B cell (primary cell): ENCODE results near the gene SH3RF3.

Source experiments
- CTCF ChIP-seq: fragments of 200-600 bp; IDR thresholded peaks from one replicate; pipeline ENCODE4 v1.8.0; 2022; ENCODE audit warnings: antibody characterized with exemption, mild to moderate bottlenecking
- EZH2 ChIP-seq: IDR thresholded peaks from 2 replicates; pipeline ENCODE4 v1.6.1; 2012; ENCODE audit warnings: borderline replicate concordance, low read depth, mild to moderate bottlenecking, moderate library complexity, low read length; ENCODE audit not compliant: insufficient read depth, poor library complexity, severe bottlenecking

GRCh38 chr2:109343460-109343859 lies 214.5 kb downstream of the SH3RF3 start:
- TF ChIP-seq CTCF (no peak), EZH2 (no peak)
